GM19467 (cell line): ENCODE measurements around the gene CCN6.
A peak's percentile ranks its signal among the peaks of the same experiment; 100 is the strongest.
"Not testable (repeated sequence)": the region's sequence is repeated elsewhere in the genome, so short reads cannot be mapped to it uniquely, and the experiment has no call there.

ENCODE experiments used
- ATAC-seq: cut with Tn5 transposase; IDR thresholded peaks from one replicate; pipeline ENCODE4 v1.9.1; 2021; ENCODE audit warnings: mild to moderate bottlenecking, moderate library complexity; ENCODE audit not compliant: unreplicated experiment

CCN6 gene

DNA sequence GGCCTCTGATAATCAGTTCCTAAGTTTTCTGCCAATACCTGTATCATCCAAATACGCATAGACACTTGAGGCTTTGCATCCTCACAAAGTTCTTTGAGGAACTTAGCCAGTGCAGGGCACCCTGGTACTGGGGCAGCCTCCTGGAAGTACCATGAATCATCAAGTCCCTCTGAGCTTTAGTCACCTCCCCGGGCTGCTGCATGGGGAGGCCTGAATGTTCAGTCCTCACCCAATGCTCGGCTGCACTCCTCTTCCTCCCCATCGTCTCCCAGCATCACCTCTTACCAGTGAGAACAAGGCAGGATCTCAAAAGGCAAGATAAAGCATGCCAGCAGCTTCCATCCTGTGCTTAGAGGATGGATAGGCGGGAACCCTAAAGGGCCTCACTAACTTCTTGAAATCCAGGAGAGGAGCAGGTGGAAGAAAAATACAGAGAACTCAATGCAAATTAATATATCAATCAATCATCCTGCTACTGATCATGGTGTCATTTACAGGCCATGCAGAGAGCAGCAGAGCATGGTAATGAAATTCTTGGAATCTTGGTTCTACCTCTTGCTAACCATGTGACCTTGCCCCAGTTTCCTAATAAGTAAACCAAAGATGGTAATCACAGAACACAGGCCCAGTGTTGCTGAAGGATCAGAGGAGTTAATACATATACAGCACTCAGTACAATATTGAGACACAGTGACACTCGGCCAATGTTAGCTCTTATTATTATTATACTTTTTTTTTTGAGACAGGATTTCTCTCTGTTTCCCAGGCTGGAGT lies 4.7 kb upstream of the CCN6 start:
- no peak for ATAC-seq

GRCh38 chr6:112049996-112050395 lies 3.9 kb upstream of the CCN6 start:
- no peak for ATAC-seq

DNA sequence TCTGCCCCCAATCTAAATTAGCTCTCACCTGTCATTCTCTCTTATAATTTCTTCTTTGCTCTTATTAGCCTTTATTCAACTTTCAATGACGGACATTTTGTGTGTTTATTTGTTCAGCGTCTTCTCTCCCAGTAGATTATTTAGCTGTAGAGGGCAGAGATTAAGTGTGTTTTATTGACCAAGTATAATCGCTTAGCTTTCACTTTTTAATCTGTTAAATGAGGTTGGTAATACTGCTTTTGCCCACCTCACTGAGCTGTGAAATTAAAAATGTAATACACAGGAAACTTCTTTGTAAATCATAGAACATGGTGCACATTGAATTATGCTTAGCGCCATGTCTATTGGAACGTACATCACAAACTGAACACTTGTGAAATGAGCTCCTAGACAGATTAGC lies 3.5 kb upstream of the CCN6 start:
- no peak for ATAC-seq

GRCh38 chr6:112051251-112051740 lies 2.6 kb upstream of the CCN6 start:
- not testable (repeated sequence) for ATAC-seq

DNA sequence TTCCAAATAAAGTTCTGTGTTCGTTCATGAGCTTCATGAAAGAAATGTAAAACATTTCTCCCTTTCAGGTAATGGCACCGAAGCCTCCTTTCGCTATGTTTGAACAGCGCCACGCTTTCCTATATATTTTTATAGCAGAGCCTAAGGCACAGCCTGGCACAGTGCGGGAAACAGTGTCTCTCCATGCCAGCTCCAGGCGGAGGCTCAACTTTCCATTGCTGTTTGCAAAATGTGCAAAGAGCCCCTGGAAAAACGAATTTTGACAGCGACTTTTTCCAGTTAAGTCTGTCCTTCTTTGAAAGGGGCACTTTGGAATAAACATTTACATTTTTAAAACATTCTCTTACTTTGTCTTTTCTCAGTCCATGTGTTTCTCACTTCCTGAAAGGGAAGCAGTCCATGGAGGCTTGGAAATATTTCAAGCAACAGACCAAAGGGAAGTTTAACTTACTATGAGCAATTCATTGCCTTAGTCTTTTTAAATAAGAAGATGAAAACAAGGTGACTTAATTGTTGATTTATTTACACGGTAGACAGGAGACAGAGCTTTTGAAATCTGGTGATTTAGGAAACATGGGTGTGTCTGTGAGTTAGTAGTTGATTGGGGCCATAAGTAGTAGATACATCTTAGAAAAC lies 769 bp downstream of the CCN6 start:
- ATAC-seq = no peak

DNA sequence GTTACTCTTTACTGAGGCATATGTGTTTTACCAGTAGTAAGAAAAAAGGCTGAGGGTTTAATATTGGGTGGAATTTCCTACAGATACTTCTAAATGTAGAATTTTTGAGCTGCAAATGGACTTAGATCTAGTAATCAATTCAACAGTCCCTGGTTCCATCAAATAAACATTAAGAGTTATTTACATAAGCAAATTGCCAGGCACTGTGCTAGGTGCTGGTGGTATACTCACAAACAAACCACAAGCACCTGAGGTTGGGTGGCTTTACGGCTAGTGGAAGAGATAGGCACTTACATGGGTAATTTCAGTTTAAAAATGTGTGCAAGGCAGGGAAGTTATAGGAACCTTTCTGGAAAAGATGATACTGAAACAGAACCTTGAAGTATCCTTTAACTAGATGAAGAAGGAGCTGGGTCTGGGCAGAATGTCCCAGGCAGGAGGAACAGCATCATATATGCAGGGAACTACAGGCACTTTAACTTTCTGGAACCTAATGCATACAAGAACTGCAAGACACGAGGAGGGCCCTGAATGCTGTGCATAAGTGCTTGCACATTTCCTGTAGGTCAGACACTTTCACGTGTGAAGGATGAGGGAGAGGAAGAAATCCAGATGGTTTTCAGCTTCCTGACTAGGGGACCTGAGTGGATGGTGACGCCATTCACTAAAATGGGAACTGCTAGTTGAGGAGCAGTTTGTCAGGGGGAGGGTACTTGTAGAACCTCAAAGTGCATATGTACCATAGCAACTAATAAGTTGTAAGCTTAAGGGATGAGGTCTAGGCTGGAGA lies 4.5 kb downstream of the CCN6 start:
- ATAC-seq = no peak

DNA sequence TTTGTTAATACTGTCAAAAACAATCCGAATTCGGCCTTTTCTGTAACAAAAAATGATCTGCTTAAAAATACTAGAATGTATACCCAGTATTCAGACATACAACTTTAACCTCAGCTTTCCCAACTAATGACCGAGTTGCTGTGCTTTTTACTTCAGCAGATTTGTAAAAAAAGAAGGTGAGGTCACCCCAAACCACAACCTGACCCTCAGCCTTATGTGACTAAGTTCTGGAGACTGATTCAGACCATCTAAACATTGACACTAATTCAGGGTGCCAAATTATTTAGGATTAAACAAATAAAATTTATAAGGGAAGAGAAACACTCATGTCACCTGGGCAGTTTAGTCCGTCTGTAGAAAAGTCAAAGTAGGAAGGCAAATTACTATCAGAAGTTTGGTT lies 7.7 kb downstream of the CCN6 start:
- ATAC-seq = no peak

- ATAC-seq = no peak
Measured at GRCh38 chr6:112062966-112063365, 9.1 kb downstream of the CCN6 start.

GRCh38 chr6:112065426-112065986 lies 11.6 kb downstream of the CCN6 start:
- no peak for ATAC-seq

DNA sequence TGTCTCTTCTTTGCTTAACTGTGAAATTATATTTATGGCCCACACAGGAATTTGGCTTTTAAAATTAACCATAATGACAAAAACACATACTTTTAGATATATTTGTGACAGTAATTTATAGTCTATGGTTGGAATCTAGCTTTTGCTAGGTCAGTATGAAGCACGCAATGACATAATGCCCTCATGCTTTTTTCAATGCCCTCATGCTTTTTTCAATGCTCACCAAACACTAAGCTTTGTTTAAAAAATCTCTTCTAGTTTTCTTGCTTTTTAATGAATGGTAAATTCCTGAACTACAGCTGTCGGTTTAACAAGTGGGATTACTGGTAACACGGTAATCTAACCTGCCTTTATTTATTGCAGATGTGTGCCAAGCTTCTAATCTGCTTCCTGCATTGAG lies 12.7 kb downstream of the CCN6 start:
- ATAC-seq = no peak

- no peak for ATAC-seq
Measured at GRCh38 chr6:112081569-112081968, 27.7 kb downstream of the CCN6 start.

DNA sequence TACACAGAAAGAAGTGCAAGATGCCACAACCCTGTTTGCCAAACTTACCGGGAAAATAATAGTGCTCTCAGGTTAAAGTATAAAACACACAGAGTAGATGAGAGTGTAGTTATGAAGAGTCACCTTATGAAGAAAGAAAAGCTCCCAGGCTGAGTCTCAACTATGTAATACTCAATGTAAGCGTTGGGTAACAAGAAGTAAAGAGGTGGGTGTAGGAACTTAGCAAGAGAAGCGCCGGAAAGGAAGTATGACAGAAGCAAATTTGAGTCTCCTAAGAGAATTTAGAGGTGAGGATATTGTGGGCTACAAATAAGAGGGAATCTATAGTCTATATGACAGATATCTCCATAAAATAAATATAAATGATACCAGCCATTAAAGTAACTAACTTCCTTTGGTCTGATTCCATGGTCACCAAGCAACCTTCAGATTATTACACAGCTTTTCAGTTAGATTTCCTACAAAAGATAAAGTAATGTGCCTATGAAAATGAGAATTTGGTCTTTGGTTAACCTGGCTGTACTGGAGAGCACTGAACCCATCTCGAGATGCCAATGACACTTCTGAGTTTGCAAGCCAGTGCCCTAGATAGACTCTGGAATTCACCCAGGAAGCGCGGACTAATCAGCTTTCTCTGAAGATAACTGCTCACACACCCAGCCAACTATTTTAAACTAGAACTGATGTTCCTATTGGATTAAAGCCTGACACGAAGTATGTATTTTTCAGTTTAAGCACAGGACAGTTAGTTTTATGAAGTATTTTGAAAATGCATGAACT lies 31.6 kb downstream of the CCN6 start:
- ATAC-seq = no peak

- peak; percentile 17 for ATAC-seq
Measured at GRCh38 chr6:112086744-112087135, 32.8 kb downstream of the CCN6 start.

DNA sequence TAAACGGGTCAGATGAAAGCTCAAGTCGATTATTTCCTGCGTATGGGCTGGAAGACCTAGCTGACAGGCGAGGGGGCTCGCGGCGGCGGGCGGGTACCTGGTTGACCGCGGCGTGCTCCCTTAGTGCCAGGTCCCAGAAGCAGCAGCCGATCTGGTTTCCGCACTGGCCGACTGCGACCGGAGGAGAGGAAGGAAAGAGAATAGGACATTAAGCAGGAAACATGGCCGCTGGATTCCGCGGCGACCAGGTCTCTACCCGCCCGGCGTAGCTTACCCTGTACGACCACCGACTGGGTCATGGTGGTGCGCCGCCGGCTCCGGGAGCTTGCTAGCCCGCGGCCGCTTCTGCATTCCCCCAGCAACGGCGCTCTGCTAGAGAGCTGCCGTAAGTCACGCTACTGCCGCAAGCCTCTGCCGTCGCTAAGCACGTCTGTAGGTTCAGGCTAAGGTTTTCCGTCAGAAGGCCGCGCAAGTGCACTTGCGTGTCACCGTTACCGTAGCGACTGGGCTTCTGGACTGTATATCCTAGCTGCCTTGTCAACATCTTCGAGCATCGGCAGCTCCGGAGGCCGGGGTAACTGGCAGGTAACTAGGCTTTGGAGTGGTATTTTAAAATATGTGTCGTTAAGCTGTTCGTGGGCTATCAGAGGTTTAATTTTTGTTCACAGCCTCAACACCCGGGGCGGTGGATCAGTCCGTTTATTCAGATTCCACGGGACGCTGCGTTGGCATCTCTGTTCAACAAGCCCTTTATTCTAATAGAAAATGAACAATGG lies 33.4 kb downstream of the CCN6 start, which contains the start of the genes FAM229B and TUBE1:
Gene FAM229B, plus strand, starts transcription at position 456 of the 776 bp plus-strand sequence. CDS start 11,693 bp downstream, outside the sequence.
Gene TUBE1, minus strand, starts transcription at position 347 of the 776 bp plus-strand sequence. Its CDS starts 48 bp downstream, at position 299.
- ATAC-seq = peak; percentile 98

- ATAC-seq = no peak
Measured at GRCh38 chr6:112087916-112088315, 34.0 kb downstream of the CCN6 start.

DNA sequence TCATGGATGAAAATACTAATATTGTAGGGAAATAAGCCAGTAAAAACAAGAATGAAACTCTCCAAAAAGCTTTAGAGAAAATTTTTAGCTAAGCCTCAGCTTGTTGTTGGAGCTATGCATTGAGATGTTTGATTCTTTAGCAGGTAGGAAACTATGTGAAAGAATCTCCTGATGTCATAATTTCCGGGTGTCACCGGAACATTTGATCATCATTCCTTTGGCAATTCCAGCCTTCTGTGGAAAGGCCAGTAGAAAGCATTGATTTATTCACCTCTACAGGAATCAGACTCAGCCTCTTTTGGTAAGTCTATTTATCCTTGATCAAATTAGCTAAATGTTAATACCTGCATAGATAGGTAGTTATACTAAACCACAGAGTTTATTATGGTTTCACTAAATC lies 43.0 kb downstream of the CCN6 start:
- ATAC-seq = no peak

GRCh38 chr6:112100561-112100960 lies 46.7 kb downstream of the CCN6 start:
- no peak for ATAC-seq

DNA sequence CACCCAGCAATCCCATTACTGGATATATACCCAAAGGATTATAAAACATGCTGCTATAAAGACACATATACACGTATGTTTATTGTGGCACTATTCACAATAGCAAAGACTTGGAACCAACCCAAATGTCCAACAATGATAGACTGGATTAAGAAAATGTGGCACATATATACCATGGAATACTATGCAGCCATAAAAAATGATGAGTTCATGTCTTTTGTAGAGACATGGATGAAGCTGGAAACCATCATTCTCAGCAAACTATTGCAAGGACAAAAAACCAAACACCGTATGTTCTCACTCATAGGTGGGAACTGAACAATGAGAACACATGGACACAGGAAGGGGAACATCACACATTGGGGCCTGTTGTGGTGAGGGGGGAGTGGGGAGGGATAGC lies 52.1 kb downstream of the CCN6 start:
- ATAC-seq = not testable (repeated sequence)

DNA sequence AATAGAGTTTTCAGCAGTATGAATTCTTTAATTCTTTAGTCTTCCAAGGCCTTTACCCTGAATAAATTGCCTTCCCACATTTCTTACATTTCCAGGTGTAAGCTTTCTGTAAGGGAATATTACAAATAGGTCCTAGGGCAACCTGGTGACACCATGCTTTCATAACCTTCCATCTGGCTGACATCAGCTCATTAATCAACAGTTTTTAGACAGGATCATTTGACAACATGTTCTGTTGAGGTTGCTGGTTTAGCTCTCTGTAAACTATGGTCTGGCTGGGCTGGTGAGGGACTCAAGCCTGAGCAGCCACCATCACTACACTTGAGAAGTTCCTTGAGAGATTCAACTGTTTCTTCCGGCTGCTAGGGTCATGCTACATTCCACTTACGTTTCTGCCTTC lies 52.7 kb downstream of the CCN6 start:
- ATAC-seq = no peak

DNA sequence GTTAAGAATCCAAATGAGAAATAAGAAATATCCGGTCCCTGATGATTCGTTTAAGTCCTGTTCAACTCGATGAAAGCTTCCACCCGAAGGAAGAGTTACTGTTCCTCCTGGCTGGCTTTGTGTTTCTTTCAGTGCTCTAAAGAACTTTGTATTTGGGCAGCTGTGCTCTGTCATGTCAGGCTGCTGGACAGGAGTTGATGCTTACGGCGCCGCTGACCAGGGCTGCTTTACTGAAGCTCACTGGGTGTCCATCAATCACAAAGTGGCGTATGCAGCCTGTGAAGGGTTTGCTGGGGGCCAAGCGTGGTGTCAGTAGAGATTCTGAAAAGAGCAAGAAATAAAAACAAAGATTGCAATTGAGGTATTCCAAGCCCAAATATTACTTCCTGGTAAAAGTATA lies 55.4 kb downstream of the CCN6 start:
- no peak for ATAC-seq
